Measurements from ENCODE around the gene ZNFX1. TPM values are rescaled to one million over a fixed set of nuclear protein-coding genes. Genes with fewer than 3 reads are reported as not detected.

ZNFX1 gene
- total RNA-seq, 1 donor from 2014 or later = 77.4 TPM

DNA sequence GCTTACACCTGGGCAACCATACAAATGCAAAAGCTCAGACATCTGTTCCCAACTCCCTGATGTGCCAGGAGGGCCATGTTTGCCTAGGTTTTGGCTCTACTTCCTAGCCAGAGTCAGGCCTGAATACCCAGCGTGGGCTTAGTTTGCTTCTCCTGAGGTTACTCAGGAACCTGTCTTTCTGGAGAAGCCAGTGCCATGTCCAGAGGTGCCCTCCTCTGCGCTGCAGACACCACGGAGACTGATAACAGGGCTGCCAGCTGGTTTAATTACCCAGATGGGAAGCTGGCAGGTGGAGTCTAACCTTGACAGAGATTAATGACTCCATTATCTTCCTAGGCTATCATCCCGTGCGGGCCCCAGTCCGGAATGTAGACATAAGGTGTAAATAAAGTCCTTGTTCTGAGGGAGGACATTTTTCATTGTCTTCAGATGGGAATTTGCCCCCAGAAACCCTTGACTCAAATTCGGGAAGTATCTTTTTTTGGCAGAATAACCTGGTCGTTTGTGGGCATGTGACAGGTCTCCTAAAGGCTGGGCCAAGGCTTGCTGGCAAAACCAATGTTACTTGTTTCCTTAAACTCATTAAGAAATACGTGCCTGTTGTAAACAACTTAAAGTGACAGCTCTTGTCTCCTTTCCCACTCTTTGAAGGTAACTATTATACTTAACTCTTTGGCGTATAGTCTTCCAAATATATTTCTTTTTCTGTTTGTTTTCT, 29.2 kb upstream of the ZNFX1 start:
- Histone ChIP-seq H2AFZ (ENCODE audit: low read depth, low read length) (no peak overlapping the region), H3K79me2 (ENCODE audit: insufficient read depth, low read length) (no peaks in the 10 kb centered on the region), H3K27ac (ENCODE audit: low read depth, low read length) (no peak overlapping the region), H3K9ac (ENCODE audit: low read length) (no peak overlapping the region), H3K27me3 (ENCODE audit: insufficient read depth, low read length) (no peaks in the 10 kb centered on the region), H4K20me1 (ENCODE audit: insufficient read depth, low read length) (no peaks in the 10 kb centered on the region), H3K4me3 (ENCODE audit: insufficient read depth, low read depth, low read length) (no peak overlapping the region), H3K4me1 (ENCODE audit: insufficient read depth, low read length) (no peaks in the 10 kb centered on the region), H3K36me3 (ENCODE audit: insufficient read depth, low read length) (no peaks in the 10 kb centered on the region), H3K4me2 (ENCODE audit: low read length) (no peak overlapping the region), H3K9me3 (ENCODE audit: insufficient read depth, low read depth, low read length) (no peaks in the 10 kb centered on the region)
- DNase-seq (ENCODE audit: low read depth) (no peak), FAIRE-seq (no peak)
- Mint-ChIP-seq H3K36me3 (ENCODE audit: low read depth, unreplicated experiment) (no peaks in the 10 kb centered on the region), H3K4me1 (ENCODE audit: low read depth, unreplicated experiment) (peaks cover 3% of the 10 kb centered on the region), H3K27ac (ENCODE audit: unreplicated experiment) (no peak overlapping the region), H3K4me3 (ENCODE audit: unreplicated experiment) (no peak overlapping the region), H3K9me3 (ENCODE audit: unreplicated experiment) (peaks cover 8% of the 10 kb centered on the region), H3K27me3 (ENCODE audit: low read depth, unreplicated experiment) (peaks cover 14% of the 10 kb centered on the region)
- TF ChIP-seq CTCF (IDR thresholded peaks at IDR 0.05; ENCODE audit: insufficient read depth, low read depth, low read length) (no peak), EZH2 (IDR thresholded peaks at IDR 0.05; ENCODE audit: insufficient read depth, low read length) (no peak)

DNA sequence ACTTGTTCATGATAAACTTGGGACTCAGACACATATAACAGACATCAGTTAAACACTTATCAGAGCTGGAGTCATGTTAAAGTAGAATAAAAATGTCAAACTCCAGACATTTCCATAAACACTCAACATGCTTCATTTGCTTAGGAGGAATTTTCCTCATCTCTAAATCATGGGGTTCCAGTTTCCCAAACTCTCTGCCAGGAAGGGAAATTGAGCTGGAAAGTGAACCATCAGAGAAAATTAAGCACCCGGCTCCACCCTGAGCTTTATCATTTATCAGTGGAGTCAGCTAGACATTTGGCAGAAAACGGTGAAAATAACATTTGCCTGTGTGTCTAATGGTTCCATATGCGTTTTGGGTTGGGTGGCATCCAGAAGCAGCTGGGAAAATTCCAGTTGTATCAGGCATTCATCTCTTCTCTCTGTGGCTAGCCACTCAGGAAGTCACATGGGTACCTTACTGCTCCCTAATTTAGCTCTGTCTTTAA, 25.3 kb upstream of the ZNFX1 start:
- no peak for TF ChIP-seq EZH2 (IDR thresholded peaks at IDR 0.05; ENCODE audit: insufficient read depth, low read length)
- no peak for TF ChIP-seq CTCF (IDR thresholded peaks at IDR 0.05; ENCODE audit: insufficient read depth, low read depth, low read length)
- Histone ChIP-seq H3K79me2 (ENCODE audit: insufficient read depth, low read length) (no peaks in the 10 kb centered on the region), H3K4me1 (ENCODE audit: insufficient read depth, low read length) (no peaks in the 10 kb centered on the region), H3K9me3 (ENCODE audit: insufficient read depth, low read depth, low read length) (no peaks in the 10 kb centered on the region), H4K20me1 (ENCODE audit: insufficient read depth, low read length) (no peaks in the 10 kb centered on the region), H3K27me3 (ENCODE audit: insufficient read depth, low read length) (no peaks in the 10 kb centered on the region), H3K27ac (ENCODE audit: low read depth, low read length) (no peak overlapping the region), H3K4me2 (ENCODE audit: low read length) (no peak overlapping the region), H2AFZ (ENCODE audit: low read depth, low read length) (no peak overlapping the region), H3K4me3 (ENCODE audit: insufficient read depth, low read depth, low read length) (no peak overlapping the region), H3K9ac (ENCODE audit: low read length) (no peak overlapping the region), H3K36me3 (ENCODE audit: insufficient read depth, low read length) (no peaks in the 10 kb centered on the region)
- Mint-ChIP-seq H3K36me3 (ENCODE audit: low read depth, unreplicated experiment) (peaks cover 2% of the 10 kb centered on the region), H3K4me1 (ENCODE audit: low read depth, unreplicated experiment) (peaks cover 3% of the 10 kb centered on the region), H3K9me3 (ENCODE audit: unreplicated experiment) (no peaks in the 10 kb centered on the region), H3K4me3 (ENCODE audit: unreplicated experiment) (no peak overlapping the region), H3K27me3 (ENCODE audit: low read depth, unreplicated experiment) (peaks cover 9% of the 10 kb centered on the region), H3K27ac (ENCODE audit: unreplicated experiment) (no peak overlapping the region)
- peak; percentile 89 for DNase-seq (ENCODE audit: low read depth)
- no peak for FAIRE-seq

Measured in astrocyte (in vitro differentiated cells and primary cell).